ENCODE data around the gene SLC5A1. TPM values are rescaled to one million over a fixed set of nuclear protein-coding genes. Genes with fewer than 3 reads are reported as not detected.

The SLC5A1 gene
- total and polyA plus RNA-seq, 9 of the 15 experiments (the other 6 are each of a cell fraction or from before 2014, with no cell fraction given), result not detected

GRCh38 chr22:32073823-32074380 is 30.8 kb downstream of the SLC5A1 start (continued):
- TF ChIP-seq MGA (IDR thresholded peaks at IDR 0.05) (no peak), SIX5 (IDR thresholded peaks at IDR 0.05; ENCODE audit: borderline replicate concordance in 1 of 2, insufficient read depth in 1 of 2, low read depth in 1 of 2, low read length in 2 of 2) (no peak), ZNF699 (CRISPR knock-in tag; IDR thresholded peaks at IDR 0.05; ENCODE audit: insufficient replicate concordance) (no peak), ZNF445 (CRISPR knock-in tag; IDR thresholded peaks at IDR 0.05; ENCODE audit: low read depth) (no peak), E2F5 (CRISPR knock-in tag; IDR thresholded peaks at IDR 0.05) (no peak), ZNF12 (CRISPR knock-in tag; IDR thresholded peaks at IDR 0.05) (no peak), RB1 (IDR thresholded peaks at IDR 0.05; ENCODE audit: low read depth) (no peak), SOX6 (IDR thresholded peaks at IDR 0.05) (no peak), XRCC4 (IDR thresholded peaks at IDR 0.05; ENCODE audit: extremely low read depth, insufficient read depth, insufficient read length) (no peak), JUN (IDR thresholded peaks at IDR 0.05; ENCODE audit: borderline replicate concordance, low read depth, low read length) (no peak), JUN (CRISPR knock-in tag; IDR thresholded peaks at IDR 0.05; ENCODE audit: borderline replicate concordance) (no peak)
- TF ChIP-seq, protein P1, sequence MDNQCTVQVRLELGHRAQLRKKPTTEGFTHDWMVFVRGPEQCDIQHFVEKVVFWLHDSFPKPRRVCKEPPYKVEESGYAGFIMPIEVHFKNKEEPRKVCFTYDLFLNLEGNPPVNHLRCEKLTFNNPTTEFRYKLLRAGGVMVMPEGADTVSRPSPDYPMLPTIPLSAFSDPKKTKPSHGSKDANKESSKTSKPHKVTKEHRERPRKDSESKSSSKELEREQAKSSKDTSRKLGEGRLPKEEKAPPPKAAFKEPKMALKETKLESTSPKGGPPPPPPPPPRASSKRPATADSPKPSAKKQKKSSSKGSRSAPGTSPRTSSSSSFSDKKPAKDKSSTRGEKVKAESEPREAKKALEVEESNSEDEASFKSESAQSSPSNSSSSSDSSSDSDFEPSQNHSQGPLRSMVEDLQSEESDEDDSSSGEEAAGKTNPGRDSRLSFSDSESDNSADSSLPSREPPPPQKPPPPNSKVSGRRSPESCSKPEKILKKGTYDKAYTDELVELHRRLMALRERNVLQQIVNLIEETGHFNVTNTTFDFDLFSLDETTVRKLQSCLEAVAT (IDR thresholded peaks at IDR 0.05), result no peak

All from K562 (cell line).